Sigmoid colon (tissue), 7 donors: Measurements from ENCODE around the gene CDKAL1. TPM values are rescaled to one million over a fixed set of nuclear protein-coding genes. Genes with fewer than 3 reads are reported as not detected.

ENCODE experiments used
- DNase-seq: peaks from one replicate; pipeline ENCODE4 v3.0.0-alpha.2; 2019
- H3K27ac ChIP-seq, 4 donors: fragments of 200-600 bp; sonication (generic); one replicate each; pipeline ENCODE4 v1.5.1; 2016 to 2019; ENCODE audit warnings: mild to moderate bottlenecking in 1 of 4
- H3K27me3 ChIP-seq, 3 donors: fragments of 200-600 bp; sonication (generic); one replicate each; pipeline ENCODE4 v1.5.1; 2019; ENCODE audit warnings: mild to moderate bottlenecking in 1 of 3
- H3K36me3 ChIP-seq, 4 donors: fragments of 200-600 bp; sonication (generic); one replicate each; pipeline ENCODE4 v1.5.1; 2016 to 2019
- H3K4me1 ChIP-seq, 4 donors: fragments of 200-600 bp; sonication (generic); one replicate each; pipeline ENCODE4 v1.5.1; 2017 to 2019
- H3K4me3 ChIP-seq, 4 donors: fragments of 200-600 bp; sonication (generic); one replicate each; pipeline ENCODE4 v1.5.1; 2017 to 2019; ENCODE audit warnings: mild to moderate bottlenecking in 2 of 4, moderate library complexity in 1 of 4
- H3K9me3 ChIP-seq, 4 donors: fragments of 200-600 bp in 3 of 4; sonication (generic) in 3 of 4; one replicate each; pipeline versions ENCODE4 v1.5.1 to v1.6.1; 2013 to 2019
- CTCF ChIP-seq, 4 experiments: fragments of 450-650 bp in 3 of 4; fragments of 200-600 bp in 1 of 4; IDR thresholded peaks; one replicate each; pipeline ENCODE4 v1.5.1; 2016 to 2019; ENCODE audit warnings: antibody characterized with exemption in 4 of 4, mild to moderate bottlenecking in 3 of 4, moderate library complexity in 2 of 4
- EP300 ChIP-seq, 4 donors: sonication (generic); formaldehyde crosslinking; IDR thresholded peaks; one replicate each; pipeline ENCODE4 v1.6.1; 2017; ENCODE audit warnings: antibody characterized with exemption in 4 of 4
- POLR2A ChIP-seq, 2 donors: fragments of 450-650 bp; IDR thresholded peaks; one replicate each; pipeline ENCODE4 v1.6.1; 2016; ENCODE audit warnings: antibody characterized with exemption in 2 of 2, mild to moderate bottlenecking in 2 of 2, moderate library complexity in 2 of 2
- POLR2AphosphoS5 ChIP-seq, 4 donors: sonication (generic); formaldehyde crosslinking; IDR thresholded peaks; one replicate each; pipeline ENCODE4 v1.6.1; 2017; ENCODE audit warnings: antibody characterized with exemption in 4 of 4
- WGBS, 2 donors: extraction: QIAGEN DNeasy Blood & Tissue Kit; methylation state at CpG; one replicate each; pipeline ENCODE4 v1.1.7; 2013; 5-methylcytosine and 5-hydroxymethylcytosine counted together
- intact Hi-C: fragments of 100-400 bp; cut with DNase I; formaldehyde crosslinking; loops from one replicate; pipeline ENCODE4 v1.15.1; 2023
- polyA plus RNA-seq, 3 donors: library from polyadenylated mRNA; stranded (reverse); fragments of 200-250 nt; gene quantifications; one replicate each; pipeline ENCODE4 v1.2.3, GENCODE V29; 2013
- total RNA-seq, 4 donors: library from RNA; depleted of rRNA; stranded (reverse); fragments of >200 nt; gene quantifications; one replicate each; pipeline ENCODE4 v1.1.0, GENCODE V29; 2016
- donor health status: healthy with polysubstance abuse.
- donor health status: Bipolar disorder and iron deficiency.
- donor health status: healthy.

CDKAL1 gene
- total and polyA plus RNA-seq, 7 donors: 2.8 to 14.7 (median 11.4) TPM

GRCh38 chr6:20936949-20937348, 402.7 kb downstream of the CDKAL1 start:
- DNase-seq: no peak

GRCh38 chr6:20939161-20939775, 405.0 kb downstream of the CDKAL1 start:
- H3K9me3 ChIP-seq: peaks cover 0 to 7% (median 0%) of the 10 kb centered on the region in 4 donors
- H3K27ac ChIP-seq: no peak overlapping the region
- no peak overlapping the region for H3K4me3 ChIP-seq
- H3K36me3 ChIP-seq: no peaks in the 10 kb centered on the region
- TF ChIP-seq CTCF (IDR thresholded peaks at IDR 0.05) (no peak), EP300 (IDR thresholded peaks at IDR 0.05) (no peak), POLR2A (IDR thresholded peaks at IDR 0.05) (no peak), POLR2AphosphoS5 (IDR thresholded peaks at IDR 0.05) (no peak)
- intact Hi-C loops: no loop called here
- DNase-seq: no peak
- no peaks in the 10 kb centered on the region for H3K27me3 ChIP-seq
- H3K4me1 ChIP-seq: no peaks in the 10 kb centered on the region

More at GRCh38 chr6:20936949-20937348, 402.7 kb downstream of the CDKAL1 start:
- Histone ChIP-seq H3K27me3 (no peaks in the 10 kb centered on the region), H3K9me3 (no peaks in the 10 kb centered on the region), H3K36me3 (no peaks in the 10 kb centered on the region), H3K4me3 (no peak overlapping the region), H3K4me1 (no peaks in the 10 kb centered on the region), H3K27ac (no peak overlapping the region)
- WGBS, 2 donors: 64 to 91% methylated on average over 2 of the region's 2 CpGs
- no peak for TF ChIP-seq POLR2AphosphoS5 (IDR thresholded peaks at IDR 0.05)
- no peak for TF ChIP-seq CTCF (IDR thresholded peaks at IDR 0.05)
- TF ChIP-seq POLR2A (IDR thresholded peaks at IDR 0.05): no peak
- TF ChIP-seq EP300 (IDR thresholded peaks at IDR 0.05): no peak
- intact Hi-C loops: no loop called here

- Histone ChIP-seq H3K9me3 (peaks cover 0 to 7% (median 0%) of the 10 kb centered on the region in 4 donors), H3K27ac (no peak overlapping the region), H3K4me1 (no peaks in the 10 kb centered on the region), H3K4me3 (no peak overlapping the region), H3K36me3 (no peaks in the 10 kb centered on the region), H3K27me3 (no peaks in the 10 kb centered on the region)
- TF ChIP-seq CTCF (IDR thresholded peaks at IDR 0.05) (no peak), POLR2AphosphoS5 (IDR thresholded peaks at IDR 0.05) (no peak), POLR2A (IDR thresholded peaks at IDR 0.05) (no peak), EP300 (IDR thresholded peaks at IDR 0.05) (no peak)
- WGBS, 2 donors: 66 to 94% methylated on average over 2 of the region's 2 CpGs
- no peak for DNase-seq
- intact Hi-C loops: no loop called here
Measured at GRCh38 chr6:20943040-20943627, 408.9 kb downstream of the CDKAL1 start.

- 96 to 98% methylated on average over 1 of the region's 1 CpG for WGBS, 2 donors
- intact Hi-C loops: no loop called here
- peaks cover 0 to 7% (median 0%) of the 10 kb centered on the region in 4 donors for H3K9me3 ChIP-seq
Measured at GRCh38 chr6:20943922-20944321, 409.7 kb downstream of the CDKAL1 start.

More at GRCh38 chr6:20943922-20944321, 409.7 kb downstream of the CDKAL1 start:
- H3K4me3 ChIP-seq: no peak overlapping the region
- no peaks in the 10 kb centered on the region for H3K27me3 ChIP-seq
- H3K36me3 ChIP-seq: no peaks in the 10 kb centered on the region
- H3K4me1 ChIP-seq: no peaks in the 10 kb centered on the region
- no peak overlapping the region for H3K27ac ChIP-seq
- TF ChIP-seq POLR2A (IDR thresholded peaks at IDR 0.05) (no peak), POLR2AphosphoS5 (IDR thresholded peaks at IDR 0.05) (no peak), EP300 (IDR thresholded peaks at IDR 0.05) (no peak), CTCF (IDR thresholded peaks at IDR 0.05) (no peak)
- DNase-seq: no peak
